Femur (tissue), 1 donor: ENCODE measurements around the gene RPRD1B.
"Not testable (repeated sequence)": the region's sequence is repeated elsewhere in the genome, so short reads cannot be mapped to it uniquely, and the experiment has no call there.

Source experiments
- DNase-seq: peaks from one replicate; pipeline ENCODE4 v3.0.0-alpha.2; 2017

Gene RPRD1B

GRCh38 chr20:38001981-38002380, 31.6 kb upstream of the RPRD1B start:
- no peak for DNase-seq

- DNase-seq: no peak
Measured at GRCh38 chr20:38002422-38002821, 31.1 kb upstream of the RPRD1B start.

- no peak for DNase-seq
Measured at GRCh38 chr20:38004416-38004815, 29.1 kb upstream of the RPRD1B start.

- DNase-seq: no peak
Measured at GRCh38 chr20:38005903-38006302, 27.6 kb upstream of the RPRD1B start.

- DNase-seq: no peak
Measured at GRCh38 chr20:38007526-38007925, 26.0 kb upstream of the RPRD1B start.

- no peak for DNase-seq
Measured at GRCh38 chr20:38008233-38008944, 25.2 kb upstream of the RPRD1B start.

GRCh38 chr20:38009416-38009815, 24.1 kb upstream of the RPRD1B start:
- not testable (repeated sequence) for DNase-seq

GRCh38 chr20:38011696-38012095, 21.9 kb upstream of the RPRD1B start:
- DNase-seq: no peak

- no peak for DNase-seq
Measured at GRCh38 chr20:38012332-38012731, 21.2 kb upstream of the RPRD1B start.

- DNase-seq: no peak
Measured at GRCh38 chr20:38013887-38014286, 19.7 kb upstream of the RPRD1B start.

GRCh38 chr20:38017959-38018358, 15.6 kb upstream of the RPRD1B start:
- no peak for DNase-seq

- DNase-seq: no peak
Measured at GRCh38 chr20:38018385-38018784, 15.2 kb upstream of the RPRD1B start.

- DNase-seq: no peak
Measured at GRCh38 chr20:38021087-38021772, 12.3 kb upstream of the RPRD1B start.

- peak; percentile 29 for DNase-seq
Measured at GRCh38 chr20:38023181-38024001, 10.2 kb upstream of the RPRD1B start.

GRCh38 chr20:38024496-38024895, 9.1 kb upstream of the RPRD1B start:
- DNase-seq: no peak

GRCh38 chr20:38029453-38029852, 4.1 kb upstream of the RPRD1B start:
- DNase-seq: no peak

GRCh38 chr20:38031957-38032356, 1.6 kb upstream of the RPRD1B start:
- no peak for DNase-seq

GRCh38 chr20:38032585-38033329, 789 bp upstream of the RPRD1B start:
- no peak for DNase-seq

- DNase-seq: no peak
Measured at GRCh38 chr20:38034108-38034649, 633 bp downstream of the RPRD1B start.

- DNase-seq: no peak
Measured at GRCh38 chr20:38034961-38035360, 1.4 kb downstream of the RPRD1B start.

GRCh38 chr20:38036366-38036765, 2.8 kb downstream of the RPRD1B start:
- DNase-seq: no peak

- DNase-seq: no peak
Measured at GRCh38 chr20:38040276-38040675, 6.7 kb downstream of the RPRD1B start.
